Measurements from ENCODE around the gene SLC9A5. TPM values are rescaled to one million over a fixed set of nuclear protein-coding genes. Genes with fewer than 3 reads are reported as not detected.

SLC9A5 gene
- total and polyA plus RNA-seq, 10 of the 15 experiments (the other 5 are each of a cell fraction or from before 2014, with no cell fraction given): 0.26 to 5.7 (median 1.5) TPM

DNA sequence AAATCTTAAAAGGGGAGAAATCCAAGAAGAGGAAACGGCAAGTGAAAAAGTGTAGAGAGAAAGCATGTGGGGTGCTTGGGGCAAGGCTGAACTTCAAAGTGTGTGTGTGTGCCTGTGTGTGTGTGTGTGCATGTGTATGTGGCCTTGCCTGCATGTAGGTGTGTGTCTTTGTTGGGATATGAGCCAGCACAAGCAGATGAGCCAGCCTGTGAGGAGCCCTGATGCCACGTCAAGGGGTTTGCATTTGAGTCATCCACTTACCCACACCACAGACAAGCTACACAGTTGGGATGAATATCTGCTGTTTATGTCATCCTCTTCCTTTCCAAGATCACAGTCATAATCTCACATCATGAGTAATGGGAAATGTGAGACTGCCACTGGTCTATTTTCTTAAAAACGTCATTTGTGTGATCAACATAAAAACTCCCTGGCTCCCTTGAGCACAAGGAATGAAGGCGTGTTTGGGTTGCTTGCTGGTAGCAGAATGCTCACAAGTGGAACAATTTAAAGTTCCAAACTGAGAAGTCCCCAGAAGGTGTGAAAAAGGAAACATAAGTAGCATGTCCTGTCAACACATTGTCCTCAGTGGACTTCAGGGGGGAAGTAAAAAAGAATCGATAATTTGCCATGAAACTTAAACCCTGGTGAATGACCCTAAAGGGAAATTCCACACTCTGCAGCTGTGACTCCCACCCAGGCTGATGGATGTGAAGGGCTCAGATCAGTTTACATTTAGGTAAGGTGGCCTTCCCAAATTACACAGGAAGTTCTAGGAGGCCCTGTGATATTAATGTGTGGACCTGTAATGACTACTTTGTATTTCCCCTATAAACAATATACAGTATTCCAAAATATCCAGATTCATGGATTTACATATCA, 63.1 kb downstream of the SLC9A5 start (continued):
- TF ChIP-seq, protein P1, sequence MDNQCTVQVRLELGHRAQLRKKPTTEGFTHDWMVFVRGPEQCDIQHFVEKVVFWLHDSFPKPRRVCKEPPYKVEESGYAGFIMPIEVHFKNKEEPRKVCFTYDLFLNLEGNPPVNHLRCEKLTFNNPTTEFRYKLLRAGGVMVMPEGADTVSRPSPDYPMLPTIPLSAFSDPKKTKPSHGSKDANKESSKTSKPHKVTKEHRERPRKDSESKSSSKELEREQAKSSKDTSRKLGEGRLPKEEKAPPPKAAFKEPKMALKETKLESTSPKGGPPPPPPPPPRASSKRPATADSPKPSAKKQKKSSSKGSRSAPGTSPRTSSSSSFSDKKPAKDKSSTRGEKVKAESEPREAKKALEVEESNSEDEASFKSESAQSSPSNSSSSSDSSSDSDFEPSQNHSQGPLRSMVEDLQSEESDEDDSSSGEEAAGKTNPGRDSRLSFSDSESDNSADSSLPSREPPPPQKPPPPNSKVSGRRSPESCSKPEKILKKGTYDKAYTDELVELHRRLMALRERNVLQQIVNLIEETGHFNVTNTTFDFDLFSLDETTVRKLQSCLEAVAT (IDR thresholded peaks at IDR 0.05): peak; percentile 71
- no peak for TF ChIP-seq NFXL1 (IDR thresholded peaks at IDR 0.05; ENCODE audit: borderline replicate concordance)
- TF ChIP-seq NFYA (IDR thresholded peaks at IDR 0.05; ENCODE audit: borderline replicate concordance, low read depth, low read length): no peak
- TF ChIP-seq, protein P2, sequence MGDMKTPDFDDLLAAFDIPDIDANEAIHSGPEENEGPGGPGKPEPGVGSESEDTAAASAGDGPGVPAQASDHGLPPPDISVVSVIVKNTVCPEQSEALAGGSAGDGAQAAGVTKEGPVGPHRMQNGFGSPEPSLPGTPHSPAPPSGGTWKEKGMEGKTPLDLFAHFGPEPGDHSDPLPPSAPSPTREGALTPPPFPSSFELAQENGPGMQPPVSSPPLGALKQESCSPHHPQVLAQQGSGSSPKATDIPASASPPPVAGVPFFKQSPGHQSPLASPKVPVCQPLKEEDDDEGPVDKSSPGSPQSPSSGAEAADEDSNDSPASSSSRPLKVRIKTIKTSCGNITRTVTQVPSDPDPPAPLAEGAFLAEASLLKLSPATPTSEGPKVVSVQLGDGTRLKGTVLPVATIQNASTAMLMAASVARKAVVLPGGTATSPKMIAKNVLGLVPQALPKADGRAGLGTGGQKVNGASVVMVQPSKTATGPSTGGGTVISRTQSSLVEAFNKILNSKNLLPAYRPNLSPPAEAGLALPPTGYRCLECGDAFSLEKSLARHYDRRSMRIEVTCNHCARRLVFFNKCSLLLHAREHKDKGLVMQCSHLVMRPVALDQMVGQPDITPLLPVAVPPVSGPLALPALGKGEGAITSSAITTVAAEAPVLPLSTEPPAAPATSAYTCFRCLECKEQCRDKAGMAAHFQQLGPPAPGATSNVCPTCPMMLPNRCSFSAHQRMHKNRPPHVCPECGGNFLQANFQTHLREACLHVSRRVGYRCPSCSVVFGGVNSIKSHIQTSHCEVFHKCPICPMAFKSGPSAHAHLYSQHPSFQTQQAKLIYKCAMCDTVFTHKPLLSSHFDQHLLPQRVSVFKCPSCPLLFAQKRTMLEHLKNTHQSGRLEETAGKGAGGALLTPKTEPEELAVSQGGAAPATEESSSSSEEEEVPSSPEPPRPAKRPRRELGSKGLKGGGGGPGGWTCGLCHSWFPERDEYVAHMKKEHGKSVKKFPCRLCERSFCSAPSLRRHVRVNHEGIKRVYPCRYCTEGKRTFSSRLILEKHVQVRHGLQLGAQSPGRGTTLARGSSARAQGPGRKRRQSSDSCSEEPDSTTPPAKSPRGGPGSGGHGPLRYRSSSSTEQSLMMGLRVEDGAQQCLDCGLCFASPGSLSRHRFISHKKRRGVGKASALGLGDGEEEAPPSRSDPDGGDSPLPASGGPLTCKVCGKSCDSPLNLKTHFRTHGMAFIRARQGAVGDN (IDR thresholded peaks at IDR 0.05): no peak; the same call in 1 of the 2 replicates
- TF ChIP-seq, protein P3, sequence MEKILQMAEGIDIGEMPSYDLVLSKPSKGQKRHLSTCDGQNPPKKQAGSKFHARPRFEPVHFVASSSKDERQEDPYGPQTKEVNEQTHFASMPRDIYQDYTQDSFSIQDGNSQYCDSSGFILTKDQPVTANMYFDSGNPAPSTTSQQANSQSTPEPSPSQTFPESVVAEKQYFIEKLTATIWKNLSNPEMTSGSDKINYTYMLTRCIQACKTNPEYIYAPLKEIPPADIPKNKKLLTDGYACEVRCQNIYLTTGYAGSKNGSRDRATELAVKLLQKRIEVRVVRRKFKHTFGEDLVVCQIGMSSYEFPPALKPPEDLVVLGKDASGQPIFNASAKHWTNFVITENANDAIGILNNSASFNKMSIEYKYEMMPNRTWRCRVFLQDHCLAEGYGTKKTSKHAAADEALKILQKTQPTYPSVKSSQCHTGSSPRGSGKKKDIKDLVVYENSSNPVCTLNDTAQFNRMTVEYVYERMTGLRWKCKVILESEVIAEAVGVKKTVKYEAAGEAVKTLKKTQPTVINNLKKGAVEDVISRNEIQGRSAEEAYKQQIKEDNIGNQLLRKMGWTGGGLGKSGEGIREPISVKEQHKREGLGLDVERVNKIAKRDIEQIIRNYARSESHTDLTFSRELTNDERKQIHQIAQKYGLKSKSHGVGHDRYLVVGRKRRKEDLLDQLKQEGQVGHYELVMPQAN (conservative IDR thresholded peaks at IDR 0.05): no peak
- no peak for TF ChIP-seq FOS (IDR thresholded peaks at IDR 0.05; ENCODE audit: borderline replicate concordance, extremely low read depth, insufficient read length)
- TF ChIP-seq NR2C2 (IDR thresholded peaks at IDR 0.05; ENCODE audit: borderline replicate concordance, control insufficient read depth, insufficient read length, low read depth): no peak
- TF ChIP-seq JUNB (IDR thresholded peaks at IDR 0.05): peak; percentile 99
- peak; percentile 77 to 91 for TF ChIP-seq EP300 (IDR thresholded peaks at IDR 0.05; ENCODE audit: borderline replicate concordance in 1 of 2, control insufficient read depth in 1 of 2, low read depth in 2 of 2, low read length in 2 of 2)
- TF ChIP-seq, protein P4, sequence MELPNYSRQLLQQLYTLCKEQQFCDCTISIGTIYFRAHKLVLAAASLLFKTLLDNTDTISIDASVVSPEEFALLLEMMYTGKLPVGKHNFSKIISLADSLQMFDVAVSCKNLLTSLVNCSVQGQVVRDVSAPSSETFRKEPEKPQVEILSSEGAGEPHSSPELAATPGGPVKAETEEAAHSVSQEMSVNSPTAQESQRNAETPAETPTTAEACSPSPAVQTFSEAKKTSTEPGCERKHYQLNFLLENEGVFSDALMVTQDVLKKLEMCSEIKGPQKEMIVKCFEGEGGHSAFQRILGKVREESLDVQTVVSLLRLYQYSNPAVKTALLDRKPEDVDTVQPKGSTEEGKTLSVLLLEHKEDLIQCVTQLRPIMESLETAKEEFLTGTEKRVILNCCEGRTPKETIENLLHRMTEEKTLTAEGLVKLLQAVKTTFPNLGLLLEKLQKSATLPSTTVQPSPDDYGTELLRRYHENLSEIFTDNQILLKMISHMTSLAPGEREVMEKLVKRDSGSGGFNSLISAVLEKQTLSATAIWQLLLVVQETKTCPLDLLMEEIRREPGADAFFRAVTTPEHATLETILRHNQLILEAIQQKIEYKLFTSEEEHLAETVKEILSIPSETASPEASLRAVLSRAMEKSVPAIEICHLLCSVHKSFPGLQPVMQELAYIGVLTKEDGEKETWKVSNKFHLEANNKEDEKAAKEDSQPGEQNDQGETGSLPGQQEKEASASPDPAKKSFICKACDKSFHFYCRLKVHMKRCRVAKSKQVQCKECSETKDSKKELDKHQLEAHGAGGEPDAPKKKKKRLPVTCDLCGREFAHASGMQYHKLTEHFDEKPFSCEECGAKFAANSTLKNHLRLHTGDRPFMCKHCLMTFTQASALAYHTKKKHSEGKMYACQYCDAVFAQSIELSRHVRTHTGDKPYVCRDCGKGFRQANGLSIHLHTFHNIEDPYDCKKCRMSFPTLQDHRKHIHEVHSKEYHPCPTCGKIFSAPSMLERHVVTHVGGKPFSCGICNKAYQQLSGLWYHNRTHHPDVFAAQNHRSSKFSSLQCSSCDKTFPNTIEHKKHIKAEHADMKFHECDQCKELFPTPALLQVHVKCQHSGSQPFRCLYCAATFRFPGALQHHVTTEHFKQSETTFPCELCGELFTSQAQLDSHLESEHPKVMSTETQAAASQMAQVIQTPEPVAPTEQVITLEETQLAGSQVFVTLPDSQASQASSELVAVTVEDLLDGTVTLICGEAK (IDR thresholded peaks at IDR 0.05; ENCODE audit: borderline replicate concordance): no peak
- no peak for TF ChIP-seq HDAC6 (IDR thresholded peaks at IDR 0.05; ENCODE audit: unreplicated experiment)
- peak; percentile 94 for TF ChIP-seq DPF2 (IDR thresholded peaks at IDR 0.05)
- peak; percentile 48; the same call in 1 of the 2 replicates for TF ChIP-seq SMARCA5 (IDR thresholded peaks at IDR 0.05)
